Stimulated activated CD4-positive, alpha-beta T cell treated with anti-CD3 and anti-CD28 coated beads, Interleukin-1b, Interleukin-23, amount 100 ng/mL, for 4 hours (primary cell): ENCODE data around the gene TNFRSF13B.

Source experiments
- DNase-seq, 2 donors: peaks; one replicate each; pipeline ENCODE4 v3.0.0-alpha.2; 2020; ENCODE audit warnings: low read depth in 2 of 2

Gene TNFRSF13B

GRCh38 chr17:16938496-16939207, 33.3 kb downstream of the TNFRSF13B start:
- no peak for DNase-seq

GRCh38 chr17:16938031-16938430, 33.9 kb downstream of the TNFRSF13B start:
- no peak for DNase-seq

DNA sequence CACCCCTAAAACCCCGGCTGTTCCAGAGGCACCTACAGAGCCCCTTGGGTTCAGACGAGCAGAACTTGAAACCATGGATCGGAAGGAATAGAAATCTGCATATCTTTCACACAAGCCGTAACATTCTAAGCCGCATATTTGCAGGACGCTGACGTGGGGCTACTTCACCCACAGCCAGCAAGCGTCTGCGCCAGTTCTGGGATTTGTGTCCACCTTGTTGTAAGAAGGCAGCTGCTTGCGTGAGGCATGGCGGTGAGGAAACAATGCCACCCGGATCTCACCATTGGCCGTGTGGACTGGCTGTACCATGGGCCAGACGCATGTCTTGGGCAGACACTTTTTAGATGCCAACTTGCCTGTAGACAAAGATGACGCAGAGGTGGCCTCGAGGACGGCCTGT, 34.5 kb downstream of the TNFRSF13B start:
- no peak for DNase-seq

- DNase-seq, result no peak
Measured at GRCh38 chr17:16936536-16937310, 35.2 kb downstream of the TNFRSF13B start.

- no peak for DNase-seq
Measured at GRCh38 chr17:16935786-16936185, 36.1 kb downstream of the TNFRSF13B start.

GRCh38 chr17:16935241-16935663, 36.7 kb downstream of the TNFRSF13B start:
- no peak for DNase-seq

GRCh38 chr17:16934836-16935235, 37.1 kb downstream of the TNFRSF13B start:
- DNase-seq, result no peak

DNA sequence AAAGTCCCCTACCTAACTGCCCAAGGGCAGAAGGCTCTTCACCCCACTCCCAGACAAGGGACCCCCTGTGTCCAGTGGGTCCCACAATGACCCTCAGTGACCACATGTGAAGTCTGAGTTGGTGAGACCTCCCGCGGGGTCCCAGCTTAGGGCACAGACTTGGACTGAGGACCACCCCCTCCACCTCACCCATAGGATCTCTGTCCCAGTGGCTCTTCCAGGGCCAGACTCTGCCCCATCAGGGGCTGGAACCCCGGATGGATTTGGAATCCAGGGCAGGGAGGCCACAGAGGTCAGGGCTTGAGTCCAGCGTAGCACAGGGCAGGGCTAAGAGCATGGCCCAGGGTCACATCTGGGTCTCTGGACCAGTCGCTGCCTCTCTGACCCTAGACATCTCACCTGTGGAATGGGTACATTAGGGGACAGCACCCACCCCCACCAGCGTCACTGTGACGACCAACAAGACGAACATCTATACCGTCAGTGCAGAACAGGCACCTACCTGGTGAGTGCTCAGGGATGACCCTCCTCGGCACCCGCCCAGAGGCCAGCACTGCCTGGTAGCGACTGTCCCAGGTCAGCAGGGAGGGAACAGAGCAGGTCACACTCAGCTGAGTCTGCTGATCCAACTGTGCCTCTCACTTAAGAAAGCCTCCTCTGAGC, 37.7 kb downstream of the TNFRSF13B start:
- DNase-seq, result no peak

GRCh38 chr17:16933317-16934132, 38.4 kb downstream of the TNFRSF13B start:
- DNase-seq, result no peak

GRCh38 chr17:16932611-16933010, 39.3 kb downstream of the TNFRSF13B start:
- no peak for DNase-seq

DNA sequence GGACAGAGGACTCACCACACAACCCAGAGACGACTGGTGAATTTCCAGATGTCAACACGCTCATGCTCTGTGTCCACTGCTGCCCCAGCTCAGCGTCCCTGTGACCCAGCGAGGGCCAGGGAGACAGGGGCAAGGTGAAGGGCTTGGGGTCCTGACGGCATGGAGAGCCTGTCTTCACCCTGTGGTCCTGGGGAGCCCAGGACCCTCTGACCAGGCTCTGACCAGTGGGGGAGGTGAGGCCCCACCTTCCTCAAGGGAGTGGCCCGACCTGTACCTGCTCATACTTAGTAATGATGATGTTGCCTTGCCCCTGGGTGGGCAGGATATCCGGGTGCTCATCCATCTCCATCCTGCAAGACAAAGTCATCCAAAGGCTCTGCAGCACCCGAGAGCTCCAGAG, 39.8 kb downstream of the TNFRSF13B start:
- DNase-seq, result no peak

DNA sequence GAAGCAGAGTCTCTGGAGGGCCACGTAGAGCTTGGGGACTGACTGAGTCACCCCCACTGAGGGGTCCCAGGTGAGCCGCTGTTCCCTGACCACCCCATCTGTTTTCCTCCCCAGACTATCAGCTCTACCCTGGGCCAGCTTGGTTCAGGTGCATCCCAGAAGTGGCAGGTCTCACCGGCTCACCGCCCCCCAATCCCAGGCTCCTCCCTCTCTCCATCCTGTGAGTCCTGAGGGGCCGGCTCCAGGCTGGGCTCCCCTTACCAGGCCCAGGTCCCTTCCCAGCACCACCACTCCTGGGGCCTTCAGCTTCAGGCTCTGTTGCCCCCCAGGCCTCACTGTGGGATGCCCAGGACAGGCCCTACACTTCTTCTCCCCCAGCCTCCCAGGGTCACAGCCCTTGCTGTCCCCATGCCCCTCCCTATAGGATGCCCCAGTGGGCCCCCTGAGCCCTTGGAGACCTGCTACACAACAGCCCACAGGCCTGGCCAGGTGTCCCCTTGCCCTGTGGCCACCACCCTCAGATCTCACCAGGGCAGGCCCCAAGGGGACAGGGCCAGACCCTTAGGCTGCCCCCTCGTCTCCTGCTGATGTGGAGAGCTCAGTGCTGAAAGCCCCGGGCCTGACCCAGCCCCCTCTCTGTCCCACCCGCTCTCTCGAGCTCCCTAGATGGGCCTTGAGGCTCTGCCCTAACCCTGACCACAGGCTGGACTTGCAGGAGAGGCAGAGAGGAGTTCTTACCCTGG, 40.4 kb downstream of the TNFRSF13B start:
- no peak for DNase-seq

GRCh38 chr17:16930571-16931317, 41.2 kb downstream of the TNFRSF13B start:
- DNase-seq, result no peak

- no peak for DNase-seq
Measured at GRCh38 chr17:16929757-16930520, 42.0 kb downstream of the TNFRSF13B start.

GRCh38 chr17:16929035-16929680, 42.8 kb downstream of the TNFRSF13B start:
- DNase-seq, result no peak

GRCh38 chr17:16928406-16929034, 43.4 kb downstream of the TNFRSF13B start:
- DNase-seq, result no peak

DNA sequence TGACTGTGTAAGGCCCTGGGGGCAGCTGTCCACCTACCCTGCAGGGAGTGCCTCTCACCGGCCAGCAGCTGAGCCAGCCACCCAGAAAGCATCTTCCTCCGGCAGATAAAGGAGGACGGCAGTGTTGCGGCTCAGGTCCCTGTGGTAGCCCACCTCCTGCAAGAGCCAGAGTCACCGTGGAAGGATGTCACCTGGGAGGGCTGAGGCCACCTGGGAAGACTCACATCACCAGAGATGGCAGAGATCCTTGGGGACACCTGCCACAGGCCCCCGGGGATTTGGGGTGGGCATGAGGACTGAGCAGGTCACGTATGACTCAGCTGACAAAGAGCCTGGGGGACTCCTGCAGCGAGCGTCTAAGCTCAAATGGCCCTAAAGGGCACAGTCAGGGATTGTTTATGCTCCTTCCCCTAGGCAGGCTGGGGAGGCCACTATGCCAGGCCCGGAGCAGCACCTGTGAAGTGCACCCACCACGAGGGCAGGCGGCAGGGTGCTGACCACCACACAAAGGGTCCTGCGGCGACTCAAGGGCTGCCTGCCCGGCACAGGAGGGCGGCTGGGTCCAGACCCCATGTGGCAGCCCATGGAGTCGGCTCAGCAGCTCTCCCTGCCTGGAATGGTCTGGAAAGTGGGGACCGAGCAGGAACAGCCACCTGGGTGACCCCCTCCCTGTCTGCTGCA, 44.1 kb downstream of the TNFRSF13B start:
- no peak for DNase-seq
